Activated CD8-positive, alpha-beta memory T cell treated with anti-CD3 and anti-CD28 coated beads, Interleukin-2, amount 50 U/mL, for 24 hours (primary cell): ENCODE measurements around the gene TTC1.
"Not testable (repeated sequence)": the region's sequence is repeated elsewhere in the genome, so short reads cannot be mapped to it uniquely, and the experiment has no call there.

Source experiments
- DNase-seq: peaks from one replicate; pipeline ENCODE4 v3.0.0-alpha.2; 2020; ENCODE audit errors: extremely low read depth

TTC1 gene, protein sequence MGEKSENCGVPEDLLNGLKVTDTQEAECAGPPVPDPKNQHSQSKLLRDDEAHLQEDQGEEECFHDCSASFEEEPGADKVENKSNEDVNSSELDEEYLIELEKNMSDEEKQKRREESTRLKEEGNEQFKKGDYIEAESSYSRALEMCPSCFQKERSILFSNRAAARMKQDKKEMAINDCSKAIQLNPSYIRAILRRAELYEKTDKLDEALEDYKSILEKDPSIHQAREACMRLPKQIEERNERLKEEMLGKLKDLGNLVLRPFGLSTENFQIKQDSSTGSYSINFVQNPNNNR

DNA sequence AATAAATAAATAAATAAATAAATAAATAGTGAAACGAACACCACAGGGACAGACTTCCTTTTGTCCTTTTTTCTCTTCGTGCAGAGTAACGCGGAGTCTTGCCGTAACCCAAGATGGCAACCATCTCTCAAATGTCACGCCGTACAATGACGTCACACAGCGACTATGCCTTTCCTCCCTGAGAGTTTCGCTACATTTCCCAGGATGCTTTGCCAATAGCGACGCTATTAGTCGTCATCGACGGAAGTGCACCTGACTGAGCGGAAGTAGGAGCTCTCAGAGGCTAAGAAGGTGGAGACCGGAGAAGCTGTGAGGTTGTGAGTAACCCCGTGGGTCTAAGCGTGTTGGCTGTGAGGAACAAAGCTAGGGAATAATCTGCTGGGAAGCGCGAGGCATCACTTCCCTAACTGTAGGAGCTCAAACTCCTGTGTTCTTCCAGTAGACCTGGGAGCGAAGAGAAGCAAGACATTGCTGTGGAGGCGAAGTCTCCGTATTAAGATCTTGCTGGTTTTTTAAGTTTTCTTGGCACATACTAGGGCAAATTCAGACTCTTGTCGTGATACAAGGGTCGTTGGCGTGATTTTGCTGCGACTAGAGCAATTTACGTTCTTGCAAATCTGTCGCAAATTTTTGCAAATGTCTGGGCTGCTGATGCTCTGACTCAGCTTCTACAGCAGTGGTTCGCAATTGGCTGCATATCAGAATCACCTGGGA is at the start of gene TTC1:
Gene TTC1 (plus strand): TSS at position 263 of the 714 bp plus-strand sequence. CDS start 1,390 bp downstream, outside the sequence.
- peak; percentile 89 for DNase-seq

DNA sequence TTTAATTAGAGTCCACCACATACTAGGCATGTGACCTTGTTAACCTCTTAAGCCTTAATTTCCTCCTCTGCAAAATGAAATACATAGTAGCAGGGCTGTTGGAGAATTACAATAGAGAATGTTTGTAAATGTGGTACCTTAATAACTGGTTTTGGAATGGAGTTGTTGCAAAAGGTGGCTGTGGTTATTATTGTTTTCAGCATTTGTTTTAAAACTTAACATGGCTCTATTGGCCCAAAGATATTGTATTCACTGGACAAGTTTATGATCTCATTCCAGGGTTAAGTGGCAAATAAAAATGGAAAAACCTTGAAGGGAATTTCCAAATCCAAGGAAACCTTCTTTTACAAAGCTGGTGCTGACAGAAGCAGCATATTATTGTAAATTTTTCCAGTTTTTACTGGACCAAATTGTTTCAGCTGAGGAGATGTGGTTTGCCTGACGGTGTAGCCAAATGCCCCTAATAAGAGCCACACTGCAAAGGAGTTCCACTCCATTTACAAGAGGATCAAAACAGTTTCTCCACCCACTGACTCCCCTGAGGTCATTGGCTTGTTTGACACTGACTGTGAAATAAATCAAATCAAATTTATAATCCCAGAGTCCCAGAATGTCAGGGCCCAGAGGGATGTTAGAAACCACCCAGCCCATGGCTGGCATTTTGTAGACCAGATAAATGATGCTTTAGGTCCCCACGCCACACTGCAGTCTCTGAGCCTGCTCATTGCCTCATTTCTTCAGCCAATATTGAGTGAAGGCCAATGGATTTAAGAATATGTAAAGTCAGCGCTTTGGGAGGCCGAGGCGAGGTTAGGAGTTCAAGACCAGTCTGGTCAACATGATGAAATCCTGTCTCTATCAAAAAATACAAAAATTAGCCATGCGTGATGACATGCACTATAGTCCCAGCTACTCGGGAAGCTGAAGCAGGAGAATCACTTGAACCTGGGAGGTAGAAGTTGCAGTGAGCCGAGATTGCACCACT is 47.5 kb upstream of the TTC1 start:
- no peak for DNase-seq

DNA sequence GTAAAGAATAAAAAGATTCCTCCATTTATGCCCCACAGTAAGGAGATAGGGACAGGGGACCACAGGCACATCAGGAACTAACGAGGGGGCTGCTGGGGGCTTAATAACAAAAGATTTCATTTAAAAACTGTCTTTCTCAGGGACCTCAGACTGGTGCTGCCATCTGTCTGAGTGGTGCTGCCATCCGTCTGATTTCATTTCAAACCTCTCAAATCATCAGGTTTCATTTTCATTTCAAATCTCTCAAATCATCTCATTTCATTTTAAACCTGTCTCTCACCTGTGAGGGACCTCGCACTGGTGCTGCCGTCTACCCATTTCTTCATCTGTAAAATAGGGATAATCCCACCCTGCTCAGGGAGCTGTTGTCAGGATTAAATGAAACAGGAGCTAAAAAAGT is 46.7 kb upstream of the TTC1 start:
- DNase-seq = no peak

DNA sequence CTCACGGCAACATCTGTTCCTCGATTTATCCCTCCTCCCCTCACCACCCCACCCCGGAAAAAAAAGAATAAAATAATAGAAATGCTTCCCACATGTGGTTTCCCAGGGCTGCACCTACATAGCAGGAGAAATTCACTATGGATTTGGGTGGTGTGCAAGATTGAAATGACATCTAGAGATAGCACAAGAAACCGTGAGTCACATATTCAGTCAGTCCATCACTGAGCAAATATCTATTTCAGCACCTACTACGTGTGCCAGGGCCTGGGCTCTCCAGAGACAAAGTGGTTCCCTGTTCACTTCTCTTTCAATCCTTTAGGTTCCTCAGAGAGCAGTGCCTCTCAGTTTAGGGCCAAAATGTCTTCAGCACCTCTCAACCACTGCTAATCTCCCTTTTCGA is 45.0 kb upstream of the TTC1 start:
- no peak for DNase-seq

DNA sequence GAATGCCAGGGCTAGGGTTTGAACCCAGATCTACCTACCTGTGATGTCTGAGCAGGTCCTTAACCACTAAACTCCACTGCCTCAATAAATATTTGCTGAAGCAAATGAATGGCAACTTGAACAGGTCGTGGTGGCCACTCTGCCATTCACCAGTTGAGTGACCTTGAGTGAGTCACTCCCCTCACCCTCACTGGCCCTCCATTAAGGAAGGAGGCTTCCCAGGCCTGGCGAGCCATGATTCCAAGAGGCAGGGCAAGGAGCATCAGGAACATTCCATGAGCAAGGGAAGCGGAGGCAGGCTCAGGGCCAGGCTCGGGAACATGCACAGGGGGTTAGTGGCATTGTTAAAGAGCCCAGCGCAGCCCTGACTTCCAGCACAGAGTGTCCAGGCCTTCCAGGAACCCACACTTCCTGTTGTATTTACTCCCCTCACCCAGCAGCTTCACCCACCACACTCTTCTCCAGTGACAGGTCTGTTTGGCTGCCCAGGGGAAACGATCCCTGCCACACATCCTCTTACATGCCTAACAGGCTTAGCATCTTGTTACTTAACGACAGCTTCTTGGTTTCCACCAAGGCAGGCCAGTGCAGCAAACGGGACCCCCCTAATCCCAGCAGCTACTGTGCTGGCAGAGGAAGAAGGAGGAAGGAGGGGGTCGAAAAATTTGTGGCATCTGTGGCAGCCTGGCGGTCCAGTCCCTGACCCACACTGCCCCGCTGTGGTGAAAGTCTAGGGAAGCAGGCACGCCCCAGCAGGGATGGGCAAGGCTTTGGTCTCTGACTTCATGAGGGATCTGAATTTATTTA is 43.7 kb upstream of the TTC1 start:
- DNase-seq = no peak

DNA sequence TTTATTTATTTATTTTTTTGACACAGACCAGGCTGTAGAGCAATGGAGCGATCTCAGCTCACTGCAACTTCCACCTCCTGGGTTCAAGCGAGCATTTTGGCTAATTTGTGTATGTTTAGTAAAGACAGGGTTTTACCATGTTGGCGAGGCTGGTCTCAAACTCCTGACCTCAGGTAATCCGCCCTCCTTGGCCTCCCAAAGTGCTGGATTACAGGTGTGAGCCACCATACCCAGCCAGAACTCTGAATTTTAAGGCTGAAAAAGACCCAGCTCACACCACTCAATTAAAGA is 43.2 kb upstream of the TTC1 start:
- DNase-seq = not testable (repeated sequence)

DNA sequence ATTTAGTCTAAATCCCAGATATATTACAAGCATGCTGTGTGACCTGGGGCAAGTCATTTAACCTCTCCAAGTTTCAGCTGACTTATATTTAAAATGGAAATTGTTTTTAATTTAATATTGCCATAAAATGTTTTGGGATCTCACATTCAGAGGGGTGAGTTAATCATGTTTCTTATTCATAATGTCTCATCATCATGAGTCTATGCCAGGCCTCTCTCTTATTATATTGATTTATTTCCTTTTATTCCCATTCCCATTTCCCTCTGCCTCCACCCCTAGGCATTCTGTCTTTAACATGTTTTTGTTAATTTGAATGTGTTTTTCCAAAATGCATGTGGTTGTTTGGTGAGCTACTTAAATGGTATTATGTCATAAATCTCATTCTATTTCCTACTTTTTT is 39.0 kb upstream of the TTC1 start:
- no peak for DNase-seq

DNA sequence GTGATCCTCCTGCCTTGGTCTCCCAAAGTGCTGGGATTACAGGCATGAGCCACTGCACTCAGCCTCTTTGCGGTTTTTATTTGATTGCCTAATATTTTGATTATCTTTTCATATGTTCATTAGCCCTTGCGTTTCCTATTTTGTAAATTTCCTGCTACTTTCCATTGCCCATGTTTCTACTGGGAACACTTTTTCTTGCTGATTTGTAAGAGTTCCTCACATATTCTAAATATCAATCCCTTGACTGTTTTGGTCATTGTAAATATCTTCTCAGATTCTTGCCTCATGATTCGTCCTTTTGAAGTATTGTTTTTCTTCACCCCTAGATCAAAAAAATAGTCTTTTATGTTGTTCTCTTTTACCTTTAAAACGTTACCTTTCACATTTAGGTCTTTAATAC is 37.9 kb upstream of the TTC1 start:
- no peak for DNase-seq

DNA sequence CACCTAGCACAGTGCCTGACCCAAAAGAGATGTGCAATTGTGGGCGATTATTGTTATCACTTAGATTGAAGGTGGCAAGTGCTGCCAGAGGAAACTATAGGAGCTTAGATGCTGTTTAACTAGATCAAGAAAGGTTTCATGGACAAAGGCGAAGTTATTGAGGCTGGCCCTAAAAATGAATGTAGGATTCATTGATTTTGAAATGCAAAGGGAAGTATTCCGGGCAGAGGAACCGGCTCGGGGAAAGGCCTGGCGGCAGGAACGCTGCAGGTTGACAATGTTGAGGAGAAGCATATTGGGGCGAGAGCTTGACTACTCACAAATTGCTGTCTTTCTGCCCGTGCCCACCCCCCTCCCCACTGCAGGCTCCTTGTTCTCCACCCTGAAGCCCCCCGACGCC is 37.4 kb upstream of the TTC1 start:
- no peak for DNase-seq

DNA sequence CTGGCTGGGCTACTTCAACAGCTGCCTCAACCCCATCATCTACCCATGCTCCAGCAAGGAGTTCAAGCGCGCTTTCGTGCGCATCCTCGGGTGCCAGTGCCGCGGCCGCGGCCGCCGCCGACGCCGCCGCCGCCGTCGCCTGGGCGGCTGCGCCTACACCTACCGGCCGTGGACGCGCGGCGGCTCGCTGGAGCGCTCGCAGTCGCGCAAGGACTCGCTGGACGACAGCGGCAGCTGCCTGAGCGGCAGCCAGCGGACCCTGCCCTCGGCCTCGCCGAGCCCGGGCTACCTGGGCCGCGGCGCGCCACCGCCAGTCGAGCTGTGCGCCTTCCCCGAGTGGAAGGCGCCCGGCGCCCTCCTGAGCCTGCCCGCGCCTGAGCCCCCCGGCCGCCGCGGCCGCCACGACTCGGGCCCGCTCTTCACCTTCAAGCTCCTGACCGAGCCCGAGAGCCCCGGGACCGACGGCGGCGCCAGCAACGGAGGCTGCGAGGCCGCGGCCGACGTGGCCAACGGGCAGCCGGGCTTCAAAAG is 36.9 kb upstream of the TTC1 start:
- DNase-seq = no peak

DNA sequence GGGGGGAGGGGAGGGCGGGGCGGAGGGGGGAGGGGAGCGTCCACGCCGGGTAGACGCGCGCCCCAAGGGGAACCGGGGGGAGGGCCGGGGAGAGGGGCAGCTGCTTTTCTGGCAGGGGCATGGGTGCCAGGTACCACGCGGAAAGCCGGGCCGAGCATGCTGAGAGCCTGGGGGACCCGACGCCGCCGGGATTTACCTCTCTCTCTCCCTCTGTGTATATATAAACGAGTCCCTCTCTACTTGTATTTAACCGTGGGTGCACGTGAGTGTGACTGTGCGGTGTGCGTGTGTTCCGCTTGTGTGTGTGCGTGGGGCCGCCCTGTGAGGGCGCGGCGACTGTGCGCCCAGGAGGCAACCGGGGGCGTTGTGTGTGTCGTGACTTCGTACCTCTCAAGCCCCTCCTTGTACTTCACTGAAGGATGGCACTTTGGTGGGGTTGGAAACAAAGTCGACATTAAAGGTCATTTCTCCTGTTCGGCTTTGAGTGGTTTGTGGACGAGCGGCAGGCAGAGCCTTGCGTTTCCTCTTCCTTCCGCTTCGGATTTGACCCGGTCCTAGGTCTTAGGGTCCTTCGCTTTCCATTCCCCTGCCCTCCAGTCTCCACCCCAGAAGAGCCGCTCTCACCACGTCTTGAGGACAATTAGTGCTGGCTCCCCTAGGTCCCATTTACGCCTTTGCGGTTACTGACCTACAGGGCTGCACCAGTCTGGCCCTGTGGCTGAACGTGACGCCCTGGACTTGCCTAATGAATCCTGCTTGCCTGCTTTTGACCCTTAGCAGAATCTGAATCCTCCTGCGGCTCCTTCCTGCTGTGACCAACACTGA is 36.2 kb upstream of the TTC1 start:
- DNase-seq = no peak

DNA sequence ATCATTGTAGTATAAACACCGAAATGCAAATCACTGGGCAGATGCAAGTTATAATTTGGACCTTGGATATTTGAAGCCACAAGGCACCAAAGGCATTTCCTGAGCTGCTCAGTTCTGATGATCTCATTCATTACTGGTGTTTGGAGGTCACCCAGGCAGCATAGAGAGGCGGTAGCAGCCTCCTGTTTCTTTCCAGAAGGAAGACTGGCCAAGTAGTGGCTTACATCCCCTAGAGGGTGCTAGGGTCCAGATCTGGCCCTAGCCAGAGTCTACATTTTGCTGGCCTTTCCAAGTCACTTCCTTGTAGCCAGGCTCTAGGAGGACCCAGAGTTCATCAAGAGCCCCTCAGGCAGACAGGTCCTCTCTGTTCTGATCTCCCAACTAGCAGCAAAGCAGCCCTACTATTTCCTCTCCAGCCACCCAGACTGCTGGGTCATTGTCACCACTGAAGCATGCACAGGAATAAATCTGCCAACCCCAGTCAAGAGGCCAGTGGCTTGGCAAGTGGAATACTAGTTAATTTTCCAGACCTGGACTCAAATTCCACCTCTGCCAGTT is 33.4 kb upstream of the TTC1 start:
- DNase-seq = no peak

DNA sequence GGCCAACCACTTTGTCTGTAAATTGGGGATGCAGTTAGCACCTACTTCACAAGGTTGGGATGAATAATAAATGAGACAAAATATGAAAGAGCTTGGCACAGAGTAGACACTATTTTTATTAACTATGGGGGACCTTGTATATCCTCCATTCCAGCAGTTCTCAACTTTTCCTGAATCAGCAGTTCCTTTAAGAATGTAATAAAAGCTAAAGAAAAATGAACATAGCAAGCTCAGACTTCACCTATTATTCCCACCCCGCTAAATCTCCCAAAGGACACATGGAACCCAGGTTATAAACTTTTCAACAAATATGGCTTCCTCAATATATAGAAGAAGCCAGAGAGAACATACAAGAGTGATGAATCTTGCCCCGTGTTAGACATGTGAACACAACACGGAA is 32.0 kb upstream of the TTC1 start:
- DNase-seq = no peak

DNA sequence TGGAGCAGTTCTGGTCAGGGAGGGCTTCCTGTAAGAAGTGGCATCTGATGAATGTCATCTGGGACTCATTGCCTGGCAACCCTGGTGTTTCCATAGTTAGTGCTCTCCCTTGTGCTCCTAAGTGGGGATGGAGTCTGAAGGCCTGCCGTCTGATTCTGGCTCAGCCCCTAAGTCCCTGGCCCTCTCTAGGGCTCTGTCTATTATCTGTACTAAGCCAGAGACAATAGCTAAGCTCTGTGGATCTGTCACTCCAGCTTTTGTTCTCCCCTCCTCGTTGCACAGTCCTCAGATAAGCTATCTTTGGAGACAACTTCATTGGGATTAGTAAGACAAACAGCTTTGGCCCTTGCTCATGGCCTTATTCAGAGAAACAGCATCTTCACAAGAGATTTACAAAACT is 30.6 kb upstream of the TTC1 start:
- no peak for DNase-seq

DNA sequence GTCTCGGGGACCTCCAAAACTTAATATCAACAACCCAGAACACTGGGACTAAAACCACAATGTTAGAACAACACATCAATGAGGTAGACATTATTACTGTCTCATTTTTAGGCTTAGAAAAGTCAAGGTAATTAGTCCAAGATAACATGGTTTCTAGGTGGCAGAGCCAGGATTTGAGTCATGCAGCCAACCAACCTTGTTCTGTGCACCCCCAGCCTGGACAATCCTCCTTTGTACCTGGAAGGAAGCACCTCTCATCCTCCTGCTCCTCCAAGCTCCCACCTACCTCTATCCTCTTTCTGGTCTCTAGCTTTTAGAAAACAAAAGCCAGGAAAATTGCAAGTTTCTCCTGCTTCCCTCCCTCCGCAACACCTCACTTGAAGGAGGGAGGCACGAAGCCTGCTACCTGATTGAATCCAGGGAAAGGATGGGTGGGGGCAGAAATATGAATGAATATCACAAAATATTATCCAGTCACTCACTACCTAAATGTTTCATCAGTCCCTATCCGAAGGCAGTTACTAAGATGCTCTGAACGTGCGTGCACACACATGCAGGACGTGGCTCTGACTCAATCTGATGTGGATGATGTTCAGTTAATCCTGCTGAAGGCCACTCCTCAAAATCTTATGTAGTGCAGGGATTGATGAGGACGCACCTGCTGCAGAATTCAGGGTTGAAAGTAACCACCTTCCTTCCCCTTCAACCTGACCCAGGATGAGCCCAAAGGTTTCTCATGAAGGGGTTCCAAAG is 26.3 kb upstream of the TTC1 start:
- no peak for DNase-seq

DNA sequence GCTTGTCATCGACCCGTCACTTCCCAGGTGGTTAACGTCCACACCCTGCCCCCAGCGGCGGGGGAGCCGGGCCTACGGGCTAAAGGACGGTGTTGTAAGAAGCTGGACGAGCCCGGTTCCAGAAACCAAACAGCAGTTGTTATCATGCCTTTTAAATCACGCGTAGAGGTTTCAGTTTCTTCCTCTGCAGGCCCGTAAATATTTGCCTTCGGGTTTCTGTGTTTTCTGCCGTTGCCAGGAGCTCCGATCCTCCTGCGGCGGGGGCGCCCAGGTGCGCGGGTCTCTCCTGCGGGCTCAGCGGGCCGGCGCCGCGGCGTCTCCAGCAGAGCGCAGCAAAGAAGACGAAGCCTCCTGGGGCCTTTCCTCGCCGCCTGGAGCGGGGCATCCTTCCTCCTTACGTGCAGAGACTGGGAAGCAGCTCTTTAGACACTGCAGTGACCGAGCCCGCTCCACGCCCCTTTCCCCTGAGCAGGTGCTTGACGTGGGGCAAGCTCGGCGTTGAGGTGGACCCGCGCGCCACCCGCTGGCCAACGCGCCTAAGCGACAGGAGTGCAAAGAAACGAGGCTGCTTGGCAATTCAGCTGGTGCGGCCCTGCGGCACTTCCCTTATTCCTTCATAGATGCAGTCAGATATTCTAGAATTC is 21.8 kb upstream of the TTC1 start:
- peak; percentile 39 for DNase-seq

DNA sequence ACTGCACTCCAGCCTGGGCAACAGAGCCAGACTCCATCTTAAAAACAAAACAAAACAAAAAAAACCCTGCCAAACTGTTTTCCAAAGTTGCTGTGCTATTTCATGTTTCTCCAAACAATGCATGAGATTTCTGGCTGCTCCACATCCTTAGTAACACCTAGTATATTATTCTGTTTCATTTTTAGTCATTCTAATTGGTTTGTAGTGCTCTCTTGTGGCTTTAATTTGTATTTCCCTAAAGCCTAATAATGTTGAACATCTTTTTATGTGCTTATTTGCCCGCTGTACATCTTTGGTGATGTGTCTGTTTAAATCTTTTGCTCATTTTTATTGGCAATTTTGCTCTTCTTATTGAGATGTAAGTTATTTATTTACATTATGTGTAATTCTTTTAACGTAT is 18.4 kb upstream of the TTC1 start:
- no peak for DNase-seq

DNA sequence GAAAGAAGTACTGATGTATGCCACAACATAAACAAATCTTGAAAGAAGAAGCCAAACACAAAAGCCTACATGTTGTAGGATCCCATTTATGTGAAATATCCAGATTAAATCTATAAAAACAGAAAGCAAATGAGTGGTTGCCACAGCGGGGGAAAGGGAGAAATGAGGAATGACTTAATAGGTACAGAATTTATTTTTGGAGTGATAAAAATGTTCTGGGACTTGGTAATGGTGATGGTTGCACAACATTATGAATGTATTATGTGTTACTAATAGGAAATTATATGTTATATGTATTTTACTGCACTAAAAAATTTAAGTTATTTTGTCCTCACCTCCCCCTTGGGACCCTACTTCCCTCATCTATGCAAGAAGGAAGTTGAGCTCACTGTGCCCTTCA is 16.4 kb upstream of the TTC1 start:
- DNase-seq = no peak

DNA sequence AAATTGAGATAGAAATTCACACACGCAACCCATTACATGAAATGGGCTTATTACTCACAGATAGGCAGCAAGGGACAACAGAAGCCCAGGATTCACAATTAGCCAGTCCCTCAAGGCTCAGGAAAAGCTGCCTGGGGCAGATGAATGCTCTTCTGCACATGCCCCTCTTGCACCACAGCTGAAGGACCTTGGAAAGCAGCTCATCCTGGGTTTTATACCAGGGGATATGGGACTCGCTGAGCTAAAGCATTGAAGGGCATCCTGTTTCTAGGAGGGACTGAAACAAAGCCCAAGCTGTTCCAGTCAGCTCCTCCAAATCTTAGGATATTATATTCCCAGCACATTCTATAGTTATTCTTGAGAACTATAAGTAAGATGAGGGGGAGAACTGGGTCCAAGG is 15.7 kb upstream of the TTC1 start:
- no peak for DNase-seq
